Astrocyte of the cerebellum (primary cell): Measurements from ENCODE around the gene PLOD2.

Experiments used
- DNase-seq: peaks from one replicate; pipeline ENCODE4 v3.0.0-alpha.2; 2011; ENCODE audit warnings: low read depth
- H3K4me3 ChIP-seq: 2 replicates; pipeline ENCODE4 v1.5.1; 2011; ENCODE audit warnings: mild to moderate bottlenecking, low read depth, low read length, moderate library complexity
- in situ Hi-C: cut with HindIII; loops from 2 replicates; pipeline ENCODE4 v1.10.0; 2017; ENCODE audit warnings: low sequenced_read_pairs
- TF ChIP-seq, protein P1 (sequence below): IDR thresholded peaks from 2 replicates; pipeline ENCODE4 v1.5.1; 2012; ENCODE audit warnings: low read length, low read depth, moderate library complexity, mild to moderate bottlenecking; ENCODE audit errors: missing control alignments

Gene PLOD2

DNA sequence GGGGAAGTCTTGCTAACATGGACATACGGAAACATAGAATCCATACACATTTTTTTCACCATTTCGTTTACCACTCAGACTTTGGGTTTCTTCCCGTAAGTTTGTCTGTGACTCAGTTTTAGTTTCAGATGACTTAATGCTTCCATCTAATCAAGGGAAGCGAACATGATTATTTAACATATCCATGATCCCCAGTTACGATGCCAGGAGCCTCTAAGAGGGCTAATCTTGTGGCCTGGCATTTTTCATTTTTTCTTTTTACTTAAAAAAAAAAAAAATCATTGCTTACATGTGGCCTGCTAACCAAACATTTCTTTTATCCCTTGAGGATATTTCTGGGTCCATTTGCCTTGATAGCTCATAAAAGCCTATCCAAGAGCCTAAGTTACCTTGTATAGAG is 20.2 kb upstream of the PLOD2 start:
- TF ChIP-seq, protein P1, sequence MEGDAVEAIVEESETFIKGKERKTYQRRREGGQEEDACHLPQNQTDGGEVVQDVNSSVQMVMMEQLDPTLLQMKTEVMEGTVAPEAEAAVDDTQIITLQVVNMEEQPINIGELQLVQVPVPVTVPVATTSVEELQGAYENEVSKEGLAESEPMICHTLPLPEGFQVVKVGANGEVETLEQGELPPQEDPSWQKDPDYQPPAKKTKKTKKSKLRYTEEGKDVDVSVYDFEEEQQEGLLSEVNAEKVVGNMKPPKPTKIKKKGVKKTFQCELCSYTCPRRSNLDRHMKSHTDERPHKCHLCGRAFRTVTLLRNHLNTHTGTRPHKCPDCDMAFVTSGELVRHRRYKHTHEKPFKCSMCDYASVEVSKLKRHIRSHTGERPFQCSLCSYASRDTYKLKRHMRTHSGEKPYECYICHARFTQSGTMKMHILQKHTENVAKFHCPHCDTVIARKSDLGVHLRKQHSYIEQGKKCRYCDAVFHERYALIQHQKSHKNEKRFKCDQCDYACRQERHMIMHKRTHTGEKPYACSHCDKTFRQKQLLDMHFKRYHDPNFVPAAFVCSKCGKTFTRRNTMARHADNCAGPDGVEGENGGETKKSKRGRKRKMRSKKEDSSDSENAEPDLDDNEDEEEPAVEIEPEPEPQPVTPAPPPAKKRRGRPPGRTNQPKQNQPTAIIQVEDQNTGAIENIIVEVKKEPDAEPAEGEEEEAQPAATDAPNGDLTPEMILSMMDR: no peak
- H3K4me3 ChIP-seq: no peak overlapping the region
- DNase-seq: no peak
- in situ Hi-C loops: loop anchor here (10.0 kb wide), 1 partner anchor 406 kb away; no protein-coding TSS in a partner anchor

DNA sequence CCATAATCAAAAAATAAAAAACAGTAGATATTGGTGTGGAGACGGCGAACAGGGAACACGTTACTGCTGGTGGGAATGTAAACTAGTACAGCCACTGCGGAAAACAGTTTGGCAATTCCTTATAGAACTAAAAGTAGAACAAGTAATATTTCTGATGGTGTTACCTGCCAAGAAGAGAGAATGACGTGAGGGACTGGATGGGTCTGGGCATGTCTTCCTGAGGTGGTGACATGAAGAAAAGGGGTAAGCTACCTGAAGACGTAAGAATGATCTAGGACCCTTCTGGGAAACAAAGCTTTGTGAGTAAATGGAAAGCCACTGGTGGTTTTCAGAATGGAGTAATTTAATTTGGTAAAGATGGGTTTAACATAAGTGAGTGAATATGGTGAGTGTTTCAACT is 19.4 kb upstream of the PLOD2 start:
- no peak for DNase-seq
- in situ Hi-C loops: loop anchor here (10.0 kb wide), 1 partner anchor 406 kb away; no protein-coding TSS in a partner anchor
- TF ChIP-seq, protein P1: no peak
- H3K4me3 ChIP-seq: no peak overlapping the region

DNA sequence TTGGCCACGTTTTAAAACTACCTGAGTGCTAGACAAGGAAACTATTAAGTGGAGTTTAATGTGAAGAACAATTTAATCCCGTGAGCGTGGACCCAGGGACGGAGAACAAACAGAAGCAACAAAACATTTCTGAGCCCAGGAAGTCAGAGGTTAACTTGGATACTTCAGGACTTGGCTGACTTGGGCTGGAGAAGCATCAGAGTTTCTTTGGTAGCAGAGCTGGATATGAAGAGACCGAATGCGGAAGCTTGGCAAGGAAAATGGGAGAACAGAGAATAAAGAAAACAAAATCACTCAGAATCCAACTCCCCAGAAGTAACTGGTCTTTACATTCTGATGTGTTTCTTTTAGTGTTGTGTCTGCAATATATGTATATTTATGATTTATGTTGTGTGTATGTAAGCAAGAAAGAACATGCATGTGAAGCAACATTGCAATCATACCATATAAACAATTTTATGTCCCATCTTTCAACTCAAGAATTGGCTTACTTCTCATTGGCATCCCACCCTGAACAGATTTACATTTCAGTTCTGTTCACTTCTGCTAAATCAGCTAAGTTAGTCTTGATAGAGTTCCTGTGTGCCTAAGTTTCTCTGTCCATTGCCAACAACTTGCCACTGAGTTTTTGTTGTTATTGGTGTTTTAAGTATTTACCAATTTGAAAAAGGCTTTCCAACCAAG is 17.2 kb upstream of the PLOD2 start:
- TF ChIP-seq, protein P1: no peak
- no peak for DNase-seq
- no peak overlapping the region for H3K4me3 ChIP-seq
- in situ Hi-C loops: no loop called here

DNA sequence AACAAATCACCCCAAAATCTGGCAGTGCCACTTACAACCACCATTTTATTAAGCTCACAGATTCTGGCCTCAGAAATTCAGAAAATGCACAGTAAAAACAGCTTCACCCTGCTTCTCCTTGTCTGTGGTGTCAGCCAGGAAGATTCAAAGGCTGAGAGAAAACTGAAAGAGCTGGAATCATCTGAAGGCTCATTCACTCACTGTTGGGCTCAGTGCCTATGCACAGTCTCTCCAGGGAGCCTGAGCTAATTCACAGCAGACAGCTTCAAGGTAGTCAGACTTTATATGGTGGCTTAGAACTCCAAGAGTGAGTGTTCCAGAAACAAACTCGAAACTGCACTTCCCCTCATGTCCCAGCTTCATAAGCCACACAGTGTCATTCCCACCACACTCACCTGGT is 16.5 kb upstream of the PLOD2 start:
- no peak overlapping the region for H3K4me3 ChIP-seq
- in situ Hi-C loops: no loop called here
- TF ChIP-seq, protein P1: no peak
- DNase-seq: no peak

DNA sequence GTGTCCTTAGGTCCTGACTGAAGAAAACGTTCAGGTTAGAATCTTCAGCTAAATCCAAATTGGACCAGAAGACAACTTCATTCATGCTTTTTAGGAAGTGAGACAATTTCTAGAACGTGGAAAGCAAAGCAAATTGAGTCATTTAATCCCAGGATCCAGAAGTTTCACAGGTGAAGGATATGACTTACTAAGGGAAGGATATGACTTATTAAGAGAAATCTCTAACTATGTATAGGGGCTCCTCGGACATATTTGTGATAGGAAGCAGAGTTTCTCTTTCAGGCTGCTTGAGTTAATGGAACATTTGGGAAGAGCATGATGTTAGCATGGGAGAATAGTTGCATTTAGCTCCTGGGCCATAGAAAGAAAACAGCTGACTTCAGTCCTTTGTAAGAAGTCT is 16.1 kb upstream of the PLOD2 start:
- in situ Hi-C loops: no loop called here
- H3K4me3 ChIP-seq: no peak overlapping the region
- TF ChIP-seq, protein P1: no peak
- DNase-seq: no peak

DNA sequence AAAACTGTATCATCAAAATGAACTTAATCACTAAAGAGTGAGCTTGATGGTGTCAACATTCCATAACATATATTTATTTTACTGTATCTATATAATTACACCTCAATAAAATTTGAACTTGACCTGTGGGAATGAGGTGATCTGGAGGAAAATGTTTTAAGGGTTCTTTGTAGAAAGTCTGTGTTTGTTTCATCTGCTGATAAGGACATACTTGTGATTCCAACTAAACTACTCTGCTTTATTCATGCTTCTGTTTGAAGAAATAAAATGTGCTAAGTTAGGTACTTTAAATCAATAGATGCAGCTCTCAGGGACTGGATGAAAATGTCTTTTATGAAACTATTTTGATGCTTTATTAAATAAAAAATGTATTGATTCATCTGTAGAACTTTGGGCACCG is 11.6 kb upstream of the PLOD2 start:
- H3K4me3 ChIP-seq: no peak overlapping the region
- DNase-seq: no peak
- in situ Hi-C loops: no loop called here
- TF ChIP-seq, protein P1: no peak

DNA sequence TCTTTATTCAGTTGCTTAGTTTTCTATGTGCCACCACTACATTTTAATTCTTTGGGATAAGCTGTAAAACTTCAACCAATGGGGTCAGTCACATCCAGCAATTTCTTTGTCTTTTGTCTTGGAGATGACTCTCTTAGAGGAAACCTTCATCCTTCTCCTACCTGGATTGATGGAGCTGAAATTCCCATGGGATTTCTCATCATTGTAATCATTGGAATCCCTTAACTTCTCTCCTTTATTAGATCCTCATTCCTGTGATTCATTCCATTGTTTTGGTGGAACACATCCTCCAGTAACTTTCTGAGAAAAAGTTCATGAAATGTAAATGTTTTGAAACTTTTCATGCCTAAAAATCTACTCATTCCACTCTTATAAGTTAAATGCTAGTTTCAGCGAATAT is 9.6 kb upstream of the PLOD2 start:
- DNase-seq: no peak
- TF ChIP-seq, protein P1: no peak
- in situ Hi-C loops: no loop called here

More for the DNA sequence above, 9.6 kb upstream of the PLOD2 start:
- no peak overlapping the region for H3K4me3 ChIP-seq
